H1 (cell line): ENCODE results near the gene SERGEF. TPM values are rescaled to one million over a fixed set of nuclear protein-coding genes. Genes with fewer than 3 reads are reported as not detected.

Source experiments
- KDM1A ChIP-seq: fragments of 200-600, 300-600 bp; sonication (generic); IDR thresholded peaks from 2 replicates; pipeline ENCODE4 v1.7.1; 2016; ENCODE audit warnings: mild to moderate bottlenecking, low read length, borderline replicate concordance
- RNF2 ChIP-seq: fragments of 200-900, 300-1000 bp; sonication (generic); IDR thresholded peaks from 2 replicates; pipeline ENCODE4 v1.7.1; 2016; ENCODE audit warnings: borderline replicate concordance, low read depth, mild to moderate bottlenecking, antibody characterized with exemption, low read length; ENCODE audit not compliant: poor library complexity, severe bottlenecking; ENCODE audit errors: missing control alignments
- SIX5 ChIP-seq: IDR thresholded peaks from 2 replicates; pipeline ENCODE4 v1.6.1; 2011; ENCODE audit warnings: mild to moderate bottlenecking, low read depth, low read length
- SUZ12 ChIP-seq: fragments of 200-600 bp; sonication (generic); IDR thresholded peaks from 2 replicates; pipeline ENCODE4 v1.6.1; 2012; ENCODE audit warnings: mild to moderate bottlenecking, inconsistent platforms, low read length, moderate library complexity, mixed read lengths
- TCF12 ChIP-seq: IDR thresholded peaks from 2 replicates; pipeline ENCODE4 v1.6.1; 2011; ENCODE audit warnings: low read depth, mild to moderate bottlenecking, low read length
- polyA plus RNA-seq, 7 experiments: library from polyadenylated mRNA; depleted of rRNA in 3 of 7; stranded (reverse) in 5 of 7; unstranded in 2 of 7; fragments of >200 nt in 5 of 7; fragments of 200-250 nt in 2 of 7; gene quantifications; 1 replicate in 5 of 7; 2 replicates in 1 of 7; 4 replicates in 1 of 7; pipeline versions ENCODE4 v1.2.1 to v1.2.3, GENCODE V29; 2011 to 2013; ENCODE audit warnings: missing spikeins in 2 of 7, mixed read lengths in 2 of 7
- total RNA-seq: library from RNA; stranded (reverse); fragmentation: NEBNext Ultra II Directional; extraction: Animal tissue kit (Norgen Biotek cat#: 25700); gene quantifications from 2 replicates; pipeline ENCODE4 v1.2.1, GENCODE V29; 2021

The SERGEF gene
- total and polyA plus RNA-seq, 2 of the 8 experiments (the other 6 are each of a cell fraction or from before 2014, with no cell fraction given): 16.6 to 28.8 TPM

GRCh38 chr11:17780668-17781067 lies 232.2 kb downstream of the SERGEF start (continued):
- no peak for TF ChIP-seq RNF2
- no peak for TF ChIP-seq KDM1A
- TF ChIP-seq TCF12: no peak
- no peak for TF ChIP-seq SIX5
- no peak for TF ChIP-seq SUZ12
